Mesenchymal stem cell (in vitro differentiated cells and primary cell): ENCODE results near the gene NDUFAF8. TPM values are rescaled to one million over a fixed set of nuclear protein-coding genes. Genes with fewer than 3 reads are reported as not detected.

ENCODE experiments used
- DNase-seq: peaks from one replicate; pipeline ENCODE4 v3.0.0-alpha.2; 2013
- H2AFZ ChIP-seq: one replicate; pipeline ENCODE4 v1.6.1; 2013; ENCODE audit warnings: low read depth, mild to moderate bottlenecking, control low read depth, inconsistent platforms, low read length, moderate library complexity
- H2AK5ac ChIP-seq: 2 replicates; pipeline ENCODE4 v1.6.1; 2013; ENCODE audit warnings: low read length, moderate library complexity, mild to moderate bottlenecking, inconsistent platforms; ENCODE audit not compliant: severe bottlenecking
- H2BK120ac ChIP-seq: one replicate; pipeline ENCODE4 v1.6.1; 2013; ENCODE audit warnings: low read depth, mild to moderate bottlenecking, inconsistent platforms, low read length, moderate library complexity
- H2BK12ac ChIP-seq, 2 experiments: one replicate each; pipeline ENCODE4 v1.6.1; 2013; ENCODE audit warnings: inconsistent platforms in 2 of 2, low read length in 2 of 2, mild to moderate bottlenecking in 2 of 2, moderate library complexity in 2 of 2, control low read depth in 1 of 2
- H2BK15ac ChIP-seq: one replicate; pipeline ENCODE4 v1.6.1; 2013; ENCODE audit warnings: mild to moderate bottlenecking, low read depth, inconsistent platforms; ENCODE audit not compliant: poor library complexity, severe bottlenecking
- H2BK5ac ChIP-seq: 2 replicates; pipeline ENCODE4 v1.6.1; 2013; ENCODE audit warnings: low read depth, mild to moderate bottlenecking, low read length, control low read depth, inconsistent platforms; ENCODE audit not compliant: poor library complexity, severe bottlenecking
- H3K14ac ChIP-seq, 2 experiments: one replicate each; pipeline ENCODE4 v1.6.1; 2013; ENCODE audit warnings: inconsistent platforms in 2 of 2, low read length in 2 of 2, control low read depth in 1 of 2, mild to moderate bottlenecking in 1 of 2, moderate library complexity in 1 of 2
- H3K18ac ChIP-seq, 2 experiments: one replicate each; pipeline ENCODE4 v1.6.1; 2013; ENCODE audit warnings: inconsistent platforms in 2 of 2, low read length in 2 of 2, control low read depth in 1 of 2, low read depth in 1 of 2, mild to moderate bottlenecking in 1 of 2
- H3K23ac ChIP-seq, 2 experiments: one replicate each; pipeline ENCODE4 v1.6.1; 2013; ENCODE audit warnings: inconsistent platforms in 2 of 2, low read length in 2 of 2, mild to moderate bottlenecking in 2 of 2, moderate library complexity in 2 of 2, control low read depth in 1 of 2
- H3K27ac ChIP-seq: 2 replicates; pipeline ENCODE4 v1.5.1; 2013; ENCODE audit warnings: mild to moderate bottlenecking, moderate library complexity, low read length, control low read depth, inconsistent platforms; ENCODE audit not compliant: poor library complexity, severe bottlenecking
- H3K27me3 ChIP-seq, 2 experiments: 2 replicates each; pipeline versions ENCODE4 v1.6.1 to v1.7.0; 2013; ENCODE audit warnings: low read length in 2 of 2, mild to moderate bottlenecking in 2 of 2, moderate library complexity in 2 of 2, control low read depth in 1 of 2, inconsistent platforms in 1 of 2; ENCODE audit not compliant: control insufficient read depth in 1 of 2, insufficient read depth in 1 of 2
- H3K36me3 ChIP-seq, 2 experiments: 2 replicates each; pipeline versions ENCODE4 v1.6.1 to v1.7.0; 2013; ENCODE audit warnings: low read length in 2 of 2, control low read depth in 1 of 2, inconsistent platforms in 1 of 2, low read depth in 1 of 2, mild to moderate bottlenecking in 1 of 2; ENCODE audit not compliant: insufficient read depth in 2 of 2, control insufficient read depth in 1 of 2
- H3K4ac ChIP-seq, 2 experiments: one replicate each; pipeline ENCODE4 v1.6.1; 2013; ENCODE audit warnings: inconsistent platforms in 2 of 2, low read length in 2 of 2, mild to moderate bottlenecking in 2 of 2, moderate library complexity in 2 of 2, control low read depth in 1 of 2, low read depth in 1 of 2
- H3K4me1 ChIP-seq: 2 replicates; pipeline ENCODE4 v1.6.1; 2013; ENCODE audit warnings: low read depth, low read length, control low read depth; ENCODE audit not compliant: control insufficient read depth, insufficient read depth
- H3K4me2 ChIP-seq: 2 replicates; pipeline ENCODE4 v1.6.1; 2013; ENCODE audit warnings: low read length, mild to moderate bottlenecking, inconsistent platforms; ENCODE audit not compliant: poor library complexity, severe bottlenecking
- H3K4me3 ChIP-seq, 2 experiments: 2 replicates each; pipeline versions ENCODE4 v1.5.1 to v1.7.0; 2013; ENCODE audit warnings: low read length in 2 of 2, mild to moderate bottlenecking in 2 of 2, control low read depth in 1 of 2, low read depth in 1 of 2; ENCODE audit not compliant: insufficient read depth in 1 of 2
- H3K79me1 ChIP-seq: replicated peaks from 2 replicates; pipeline ENCODE4 v1.6.1; 2013; ENCODE audit warnings: mild to moderate bottlenecking, control low read depth, low read length, inconsistent platforms; ENCODE audit not compliant: poor library complexity, severe bottlenecking
- H3K9ac ChIP-seq: 2 replicates; pipeline ENCODE4 v1.7.0; 2013; ENCODE audit warnings: mild to moderate bottlenecking, low read length, moderate library complexity
- H3K9me3 ChIP-seq: 2 replicates; pipeline ENCODE4 v1.7.0; 2013; ENCODE audit warnings: mild to moderate bottlenecking, low read length; ENCODE audit not compliant: control insufficient read depth
- H4K8ac ChIP-seq: one replicate; pipeline ENCODE4 v1.6.1; 2013; ENCODE audit warnings: inconsistent platforms, mild to moderate bottlenecking, low read length, moderate library complexity
- H4K91ac ChIP-seq: one replicate; pipeline ENCODE4 v1.6.1; 2013; ENCODE audit warnings: mild to moderate bottlenecking, low read length, inconsistent platforms
- WGBS: methylation state at CpG from one replicate; pipeline ENCODE4 v1.1.7; 2013; ENCODE audit warnings: mixed read lengths; 5-methylcytosine and 5-hydroxymethylcytosine counted together
- polyA plus RNA-seq, 2 experiments: library from polyadenylated mRNA; stranded (reverse); fragments of 200-250 nt; gene quantifications; one replicate each; pipeline ENCODE4 v1.2.3, GENCODE V29; 2013

NDUFAF8 gene
- polyA plus RNA-seq (2013, experiment 1 of 2), result 206 TPM
- 215 TPM for polyA plus RNA-seq (2013, experiment 2 of 2)

GRCh38 chr17:81238815-81239713 is at the start of gene NDUFAF8, which contains the start of gene TEPSIN:
Gene NDUFAF8, plus strand, starts transcription at chr17:81239318. Its CDS starts 46 bp downstream, at chr17:81239364.
Gene TEPSIN, minus strand, starts transcription at chr17:81239055. Its CDS starts 22 bp downstream, at chr17:81239033.
- peak within 1 kb of the TSS; percentile 84 to 88 for H3K4ac ChIP-seq
- H3K18ac ChIP-seq, result peak within 1 kb of the TSS; percentile 76 to 92
- peak within 1 kb of the TSS; percentile 73 for H3K27ac ChIP-seq
- WGBS, result under 1% methylated on average over 90 of the region's 100 CpGs
- H2AK5ac ChIP-seq, result peak within 1 kb of the TSS; percentile 13
- H3K23ac ChIP-seq, result peak within 1 kb of the TSS in 1 of 2 experiments; percentile 99
- no peaks in the 10 kb centered on the region for H3K9me3 ChIP-seq
- H4K8ac ChIP-seq, result peak within 1 kb of the TSS; percentile 92
- peaks cover 17 to 59% of the 10 kb centered on the region in 2 experiments for H3K36me3 ChIP-seq
- H2BK12ac ChIP-seq, result peak within 1 kb of the TSS in 1 of 2 experiments; percentile 21
- peak within 1 kb of the TSS; percentile 83 for H2AFZ ChIP-seq
- peak within 1 kb of the TSS; percentile 94 to 98 for H3K4me3 ChIP-seq
- peaks cover 64% of the 10 kb centered on the region for H3K79me1 ChIP-seq
- H2BK120ac ChIP-seq, result peak within 1 kb of the TSS; percentile 43
- peak within 1 kb of the TSS; percentile 94 for H4K91ac ChIP-seq
- H2BK15ac ChIP-seq, result peak within 1 kb of the TSS; percentile 56
- H3K4me1 ChIP-seq, result peaks cover 43% of the 10 kb centered on the region
- H2BK5ac ChIP-seq, result peak within 1 kb of the TSS; percentile 69
- peak within 1 kb of the TSS; percentile 93 for H3K9ac ChIP-seq
- no peaks in the 10 kb centered on the region for H3K27me3 ChIP-seq
- H3K4me2 ChIP-seq, result peak within 1 kb of the TSS; percentile 92
- peak; percentile 100 for DNase-seq
- H3K14ac ChIP-seq, result peak within 1 kb of the TSS in 1 of 2 experiments; percentile 94

- no peak overlapping the region for H4K91ac ChIP-seq
- H4K8ac ChIP-seq, result no peak overlapping the region
- no peak overlapping the region for H2BK5ac ChIP-seq
- H3K4me2 ChIP-seq, result no peak overlapping the region
- peaks cover 5 to 12% of the 10 kb centered on the region in 2 experiments for H3K27me3 ChIP-seq
- H2AFZ ChIP-seq, result no peak overlapping the region
- no peak overlapping the region for H2BK120ac ChIP-seq
- no peak overlapping the region for H3K4me3 ChIP-seq
- H3K27ac ChIP-seq, result no peak overlapping the region
- H3K79me1 ChIP-seq, result no peaks in the 10 kb centered on the region
- H3K4ac ChIP-seq, result no peak overlapping the region
- no peak overlapping the region for H2AK5ac ChIP-seq
- 92% methylated on average over 27 of the region's 27 CpGs for WGBS
- H3K14ac ChIP-seq, result no peak overlapping the region
- H3K36me3 ChIP-seq, result peaks cover 0 to 65% of the 10 kb centered on the region in 2 experiments
- no peak overlapping the region for H2BK12ac ChIP-seq
- DNase-seq, result no peak
- H3K9me3 ChIP-seq, result no peaks in the 10 kb centered on the region
- peaks cover 15% of the 10 kb centered on the region for H3K4me1 ChIP-seq
- H3K23ac ChIP-seq, result no peak overlapping the region
- H3K9ac ChIP-seq, result no peak overlapping the region
- no peak overlapping the region for H2BK15ac ChIP-seq
- no peak overlapping the region for H3K18ac ChIP-seq
Observed at GRCh38 chr17:81189670-81190530, 49.2 kb upstream of the NDUFAF8 start.

- no peak for DNase-seq
- Histone ChIP-seq H3K4ac (no peak overlapping the region), H2AFZ (no peak overlapping the region), H2BK120ac (no peak overlapping the region), H2BK15ac (no peak overlapping the region), H3K4me2 (no peak overlapping the region), H3K27me3 (peaks cover under 1 to 5% of the 10 kb centered on the region in 2 experiments), H3K9ac (no peak overlapping the region), H3K18ac (no peak overlapping the region), H3K79me1 (no peaks in the 10 kb centered on the region), H2AK5ac (no peak overlapping the region), H3K23ac (no peak overlapping the region), H4K8ac (no peak overlapping the region), H3K36me3 (peaks cover 0 to 71% of the 10 kb centered on the region in 2 experiments), H3K9me3 (no peaks in the 10 kb centered on the region), H3K14ac (no peak overlapping the region), H2BK5ac (no peak overlapping the region), H4K91ac (no peak overlapping the region), H2BK12ac (no peak overlapping the region), H3K4me1 (peaks cover 15% of the 10 kb centered on the region), H3K4me3 (no peak overlapping the region), H3K27ac (no peak overlapping the region)
- 95% methylated on average over 28 of the region's 28 CpGs for WGBS
Observed at GRCh38 chr17:81190591-81190990, 48.5 kb upstream of the NDUFAF8 start.
